ENCODE data around the gene OTOR. TPM values are rescaled to one million over a fixed set of nuclear protein-coding genes. Genes with fewer than 3 reads are reported as not detected.

Gene OTOR
- total and polyA plus RNA-seq, 8 donors: not detected

GRCh38 chr20:16764560-16764959 is 16.4 kb downstream of the OTOR start:
- no peak for DNase-seq
- no peak for ATAC-seq
- WGBS, 2 donors: 37 to 46% methylated on average over 4 of the region's 4 CpGs
- TF ChIP-seq, protein P1, sequence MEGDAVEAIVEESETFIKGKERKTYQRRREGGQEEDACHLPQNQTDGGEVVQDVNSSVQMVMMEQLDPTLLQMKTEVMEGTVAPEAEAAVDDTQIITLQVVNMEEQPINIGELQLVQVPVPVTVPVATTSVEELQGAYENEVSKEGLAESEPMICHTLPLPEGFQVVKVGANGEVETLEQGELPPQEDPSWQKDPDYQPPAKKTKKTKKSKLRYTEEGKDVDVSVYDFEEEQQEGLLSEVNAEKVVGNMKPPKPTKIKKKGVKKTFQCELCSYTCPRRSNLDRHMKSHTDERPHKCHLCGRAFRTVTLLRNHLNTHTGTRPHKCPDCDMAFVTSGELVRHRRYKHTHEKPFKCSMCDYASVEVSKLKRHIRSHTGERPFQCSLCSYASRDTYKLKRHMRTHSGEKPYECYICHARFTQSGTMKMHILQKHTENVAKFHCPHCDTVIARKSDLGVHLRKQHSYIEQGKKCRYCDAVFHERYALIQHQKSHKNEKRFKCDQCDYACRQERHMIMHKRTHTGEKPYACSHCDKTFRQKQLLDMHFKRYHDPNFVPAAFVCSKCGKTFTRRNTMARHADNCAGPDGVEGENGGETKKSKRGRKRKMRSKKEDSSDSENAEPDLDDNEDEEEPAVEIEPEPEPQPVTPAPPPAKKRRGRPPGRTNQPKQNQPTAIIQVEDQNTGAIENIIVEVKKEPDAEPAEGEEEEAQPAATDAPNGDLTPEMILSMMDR (IDR thresholded peaks at IDR 0.05): no peak
- FAIRE-seq: no peak
- H3K4me1 ChIP-seq: peaks cover 5 to 9% (median 9%) of the 10 kb centered on the region in 3 donors
- no peaks in the 10 kb centered on the region for H3K9me3 ChIP-seq
- intact Hi-C loops (cut with DNase I): loop anchor here in 1 of 3 donors (5.0 kb wide), 1 partner anchor 247 kb away; no protein-coding TSS in a partner anchor
- H3K36me3 ChIP-seq: no peaks in the 10 kb centered on the region
- H3K27me3 ChIP-seq: no peaks in the 10 kb centered on the region
- H3K4me3 ChIP-seq: no peak overlapping the region
- no peak overlapping the region for H3K27ac ChIP-seq

- FAIRE-seq (no peak), DNase-seq (no peak), ATAC-seq (no peak)
- intact Hi-C loops (cut with DNase I): no loop called here
- Histone ChIP-seq H3K4me3 (no peak overlapping the region), H3K4me1 (no peaks in the 10 kb centered on the region), H3K27ac (no peak overlapping the region), H3K36me3 (no peaks in the 10 kb centered on the region), H3K9me3 (no peaks in the 10 kb centered on the region), H3K27me3 (no peaks in the 10 kb centered on the region)
- TF ChIP-seq, protein P1 (IDR thresholded peaks at IDR 0.05): no peak
These were observed 23.1 kb downstream of the OTOR start for GRCh38 chr20:16771213-16771612.

- Histone ChIP-seq H3K36me3 (no peaks in the 10 kb centered on the region), H3K27ac (no peak overlapping the region), H3K4me1 (no peaks in the 10 kb centered on the region), H3K4me3 (no peak overlapping the region), H3K9me3 (no peaks in the 10 kb centered on the region), H3K27me3 (no peaks in the 10 kb centered on the region)
- DNase-seq: no peak
- no peak for ATAC-seq
- intact Hi-C loops (cut with DNase I): no loop called here
- no peak for FAIRE-seq
- TF ChIP-seq, protein P1 (IDR thresholded peaks at IDR 0.05): no peak
- 43 to 51% methylated on average over 1 of the region's 1 CpG for WGBS, 2 donors
These were observed 27.8 kb downstream of the OTOR start for GRCh38 chr20:16775961-16776360.

- no peaks in the 10 kb centered on the region for H3K27me3 ChIP-seq
- TF ChIP-seq, protein P1 (IDR thresholded peaks at IDR 0.05): no peak
- no peaks in the 10 kb centered on the region for H3K9me3 ChIP-seq
- 64 to 86% methylated on average over 1 of the region's 1 CpG for WGBS, 2 donors
- H3K4me1 ChIP-seq: no peaks in the 10 kb centered on the region
- ATAC-seq: no peak
- no peak overlapping the region for H3K4me3 ChIP-seq
- no peak overlapping the region for H3K27ac ChIP-seq
- no peak for FAIRE-seq
- intact Hi-C loops (cut with DNase I): no loop called here
- H3K36me3 ChIP-seq: no peaks in the 10 kb centered on the region
- DNase-seq: no peak
These were observed 29.0 kb downstream of the OTOR start for GRCh38 chr20:16777126-16777525.

DNA sequence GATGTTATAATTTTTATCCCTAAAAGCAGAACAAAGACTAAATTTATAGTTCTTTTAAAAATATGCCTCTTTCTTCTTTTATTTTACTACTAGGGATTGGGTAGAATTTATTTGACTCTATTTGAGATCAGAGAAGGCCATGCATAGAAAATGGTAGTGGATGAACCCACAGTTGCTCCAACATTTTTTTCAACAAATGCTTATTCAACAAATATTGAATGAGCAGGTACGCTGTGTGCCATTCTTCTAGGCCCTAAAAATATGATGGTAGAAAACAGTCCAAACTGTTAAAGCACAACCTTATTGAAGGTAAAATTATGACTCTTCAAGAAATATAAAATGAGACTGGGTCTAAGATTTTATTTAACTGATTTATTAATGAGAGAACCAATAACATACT is 30.0 kb downstream of the OTOR start:
- ATAC-seq (no peak), FAIRE-seq (no peak), DNase-seq (no peak)
- no peaks in the 10 kb centered on the region for H3K36me3 ChIP-seq
- intact Hi-C loops (cut with DNase I): no loop called here
- 89 to 95% methylated on average over 1 of the region's 1 CpG for WGBS, 2 donors
- no peaks in the 10 kb centered on the region for H3K27me3 ChIP-seq
- H3K9me3 ChIP-seq: no peaks in the 10 kb centered on the region
- H3K27ac ChIP-seq: no peak overlapping the region
- H3K4me3 ChIP-seq: no peak overlapping the region
- TF ChIP-seq, protein P1 (IDR thresholded peaks at IDR 0.05): no peak
- no peaks in the 10 kb centered on the region for H3K4me1 ChIP-seq
